ENCODE measurements around the gene TAF11L11. TPM values are rescaled to one million over a fixed set of nuclear protein-coding genes. Genes with fewer than 3 reads are reported as not detected.
"Not testable (repeated sequence)": the region's sequence is repeated elsewhere in the genome, so short reads cannot be mapped to it uniquely, and the experiment has no call there.

The TAF11L11 gene
- total RNA-seq, 4 donors from 2014 or later = not detected

DNA sequence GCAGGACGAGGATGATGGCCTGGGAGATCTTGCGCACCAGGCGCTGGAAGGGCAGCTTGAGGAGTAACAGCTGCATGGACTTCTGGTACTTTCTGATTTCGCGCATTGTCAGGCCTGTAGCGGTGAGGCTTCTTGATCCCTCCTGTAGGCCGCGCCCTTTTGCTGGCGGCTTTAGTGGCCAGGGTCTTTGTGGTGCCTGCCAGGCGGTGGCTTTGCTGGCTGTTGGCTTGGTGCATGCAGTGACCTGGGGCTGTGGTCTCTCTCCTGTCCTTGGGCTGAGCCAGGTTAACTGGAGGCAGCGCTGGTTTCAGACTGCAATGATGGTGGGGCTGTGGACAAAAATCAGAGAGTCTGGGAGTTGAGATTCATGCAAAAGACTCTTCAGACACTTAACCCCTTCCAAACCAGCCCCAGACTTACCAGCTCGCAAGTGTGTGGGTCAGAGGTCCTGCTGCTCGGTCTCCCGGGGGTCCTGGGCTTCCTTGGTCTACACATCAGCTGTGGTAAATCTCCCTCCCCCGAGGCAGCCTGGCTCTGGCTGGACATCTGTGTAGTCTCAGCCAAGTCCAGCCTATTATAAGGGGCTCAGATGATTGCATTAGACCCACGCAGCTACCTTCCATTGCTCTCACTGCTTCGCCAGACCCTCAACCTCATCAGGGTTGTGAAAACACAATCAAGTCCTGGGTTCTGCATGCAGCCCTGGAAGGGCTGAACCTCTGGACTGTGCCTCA lies 11.1 kb downstream of the TAF11L11 start:
- Histone ChIP-seq H3K27me3 (no peaks in the 10 kb centered on the region), H3K9me3 (no peaks in the 10 kb centered on the region), H3K4me1 (no peaks in the 10 kb centered on the region), H3K27ac (no peak overlapping the region), H3K36me3 (no peaks in the 10 kb centered on the region), H3K4me3 (no peak overlapping the region)
- 60 to 93% methylated on average over 1 to 4 of the region's 17 CpGs for WGBS, 2 donors (ENCODE audit: low coverage in 1 of 2)
- ATAC-seq = no peak
- TF ChIP-seq, protein P1, sequence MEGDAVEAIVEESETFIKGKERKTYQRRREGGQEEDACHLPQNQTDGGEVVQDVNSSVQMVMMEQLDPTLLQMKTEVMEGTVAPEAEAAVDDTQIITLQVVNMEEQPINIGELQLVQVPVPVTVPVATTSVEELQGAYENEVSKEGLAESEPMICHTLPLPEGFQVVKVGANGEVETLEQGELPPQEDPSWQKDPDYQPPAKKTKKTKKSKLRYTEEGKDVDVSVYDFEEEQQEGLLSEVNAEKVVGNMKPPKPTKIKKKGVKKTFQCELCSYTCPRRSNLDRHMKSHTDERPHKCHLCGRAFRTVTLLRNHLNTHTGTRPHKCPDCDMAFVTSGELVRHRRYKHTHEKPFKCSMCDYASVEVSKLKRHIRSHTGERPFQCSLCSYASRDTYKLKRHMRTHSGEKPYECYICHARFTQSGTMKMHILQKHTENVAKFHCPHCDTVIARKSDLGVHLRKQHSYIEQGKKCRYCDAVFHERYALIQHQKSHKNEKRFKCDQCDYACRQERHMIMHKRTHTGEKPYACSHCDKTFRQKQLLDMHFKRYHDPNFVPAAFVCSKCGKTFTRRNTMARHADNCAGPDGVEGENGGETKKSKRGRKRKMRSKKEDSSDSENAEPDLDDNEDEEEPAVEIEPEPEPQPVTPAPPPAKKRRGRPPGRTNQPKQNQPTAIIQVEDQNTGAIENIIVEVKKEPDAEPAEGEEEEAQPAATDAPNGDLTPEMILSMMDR (IDR thresholded peaks at IDR 0.05) = no peak
- no peak for TF ChIP-seq POLR2A (IDR thresholded peaks at IDR 0.05)
- no peak for TF ChIP-seq EP300 (IDR thresholded peaks at IDR 0.05)
- TF ChIP-seq POLR2AphosphoS5 (IDR thresholded peaks at IDR 0.05) = no peak

DNA sequence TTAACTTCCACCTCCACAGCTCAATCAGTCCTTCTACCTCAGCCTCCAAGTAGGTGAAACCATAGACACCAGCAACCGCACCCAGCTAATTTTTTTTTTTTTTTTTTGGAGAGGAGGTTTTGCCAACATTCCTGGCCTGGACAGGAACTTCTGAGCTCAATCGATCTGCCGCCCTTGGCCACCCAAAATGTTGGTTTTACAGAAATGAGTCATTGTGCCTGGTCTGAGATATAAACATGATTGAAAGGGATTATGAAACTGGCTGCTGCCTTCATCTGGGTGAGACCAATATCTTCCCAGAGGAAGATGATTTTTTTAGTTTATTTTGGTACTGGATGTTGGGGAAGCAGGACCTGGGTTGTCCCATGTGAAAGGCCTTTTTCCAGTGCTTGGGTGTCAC lies 15.4 kb downstream of the TAF11L11 start:
- no peak overlapping the region for H3K4me3 ChIP-seq
- H3K36me3 ChIP-seq = no peaks in the 10 kb centered on the region
- WGBS, 2 donors (ENCODE audit: low coverage in 1 of 2) = 95 to 100% methylated on average over 1 to 3 of the region's 3 CpGs
- no peaks in the 10 kb centered on the region for H3K4me1 ChIP-seq
- no peak for ATAC-seq
- H3K27me3 ChIP-seq = no peaks in the 10 kb centered on the region
- TF ChIP-seq, protein P1 (IDR thresholded peaks at IDR 0.05) = no peak
- TF ChIP-seq POLR2A (IDR thresholded peaks at IDR 0.05) (no peak), EP300 (IDR thresholded peaks at IDR 0.05) (no peak), POLR2AphosphoS5 (IDR thresholded peaks at IDR 0.05) (no peak)
- no peak overlapping the region for H3K27ac ChIP-seq
- no peaks in the 10 kb centered on the region for H3K9me3 ChIP-seq

DNA sequence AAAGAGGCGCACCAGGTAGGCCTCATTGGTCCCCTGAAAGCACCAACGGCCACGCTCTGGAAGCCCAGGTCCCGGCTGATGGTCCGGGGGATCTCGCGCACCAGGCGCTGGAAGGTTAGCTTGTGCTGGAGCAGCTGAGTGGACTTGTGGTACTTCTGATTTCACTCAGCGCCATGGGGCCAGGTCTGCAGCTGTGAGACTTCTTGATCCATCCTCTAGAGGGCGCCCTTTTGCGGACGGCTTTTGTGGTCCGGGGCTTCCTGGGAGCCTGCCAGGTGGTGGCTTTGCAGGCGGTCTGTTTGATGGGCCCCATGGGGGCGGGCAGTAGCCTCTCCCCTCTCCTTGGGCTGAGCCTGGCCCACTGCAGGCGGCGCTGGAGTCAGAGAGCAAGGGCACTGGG lies 16.6 kb downstream of the TAF11L11 start:
- Histone ChIP-seq H3K27me3 (no peaks in the 10 kb centered on the region), H3K4me1 (no peaks in the 10 kb centered on the region), H3K27ac (no peak overlapping the region), H3K4me3 (no peak overlapping the region), H3K9me3 (no peaks in the 10 kb centered on the region), H3K36me3 (no peaks in the 10 kb centered on the region)
- no peak for TF ChIP-seq EP300 (IDR thresholded peaks at IDR 0.05)
- no peak for TF ChIP-seq POLR2AphosphoS5 (IDR thresholded peaks at IDR 0.05)
- TF ChIP-seq POLR2A (IDR thresholded peaks at IDR 0.05) = no peak
- TF ChIP-seq, protein P1 (IDR thresholded peaks at IDR 0.05) = no peak
- no CpG with 5 or more reads among the region's 17 CpGs for WGBS, 2 donors (ENCODE audit: low coverage in 1 of 2)
- no peak for ATAC-seq

DNA sequence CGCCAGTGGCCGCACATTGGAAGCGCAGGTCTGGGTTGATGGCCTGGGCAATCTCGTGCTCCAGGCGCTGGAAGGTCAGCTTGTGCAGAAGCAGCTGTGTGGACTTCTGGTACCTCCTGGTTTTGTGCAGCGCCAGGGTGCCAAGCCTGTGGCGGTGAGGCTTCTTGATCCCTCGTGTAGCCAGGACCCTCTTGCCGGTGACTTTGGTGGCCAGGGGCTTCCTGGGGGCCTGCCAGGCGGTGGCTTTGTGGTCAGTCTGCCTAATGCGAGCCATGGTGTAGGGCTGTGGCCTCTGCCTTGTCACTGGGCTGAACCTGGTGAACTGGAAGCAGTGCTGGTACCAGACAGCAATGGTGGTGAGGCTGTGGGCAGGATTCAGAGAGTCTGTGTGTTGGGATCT lies 21.7 kb downstream of the TAF11L11 start:
- Histone ChIP-seq H3K9me3 (no peaks in the 10 kb centered on the region), H3K27ac (no peak overlapping the region), H3K36me3 (no peaks in the 10 kb centered on the region), H3K4me3 (no peak overlapping the region), H3K4me1 (no peaks in the 10 kb centered on the region), H3K27me3 (no peaks in the 10 kb centered on the region)
- no peak for ATAC-seq
- no peak for TF ChIP-seq POLR2AphosphoS5 (IDR thresholded peaks at IDR 0.05)
- no peak for TF ChIP-seq POLR2A (IDR thresholded peaks at IDR 0.05)
- TF ChIP-seq, protein P1 (IDR thresholded peaks at IDR 0.05) = no peak
- no peak for TF ChIP-seq EP300 (IDR thresholded peaks at IDR 0.05)
- WGBS, 2 donors (ENCODE audit: low coverage in 1 of 2) = 100% methylated on average over 2 of the region's 11 CpGs; no CpG with 5 or more reads in 1 of the 2 donors

DNA sequence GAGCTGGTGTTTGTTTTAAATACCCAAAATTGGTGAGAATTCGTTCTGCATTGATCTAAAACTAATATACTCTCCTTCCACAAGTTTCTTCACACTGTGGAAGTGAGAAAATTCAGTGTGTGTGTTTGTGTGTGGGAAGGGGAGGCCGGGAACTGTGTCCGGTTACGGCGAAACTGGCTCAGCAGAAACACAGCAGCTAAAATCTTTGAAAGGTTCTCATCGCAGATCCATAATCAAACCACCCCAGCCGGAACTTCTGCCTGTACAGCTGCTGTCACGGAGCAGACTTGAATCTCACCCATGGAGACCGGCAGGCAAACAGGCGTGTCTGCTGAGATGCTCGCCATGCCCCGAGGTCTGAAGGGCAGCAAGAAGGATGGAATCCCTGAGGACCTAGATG lies 27.8 kb downstream of the TAF11L11 start, which contains the start of gene TAF11L13:
Gene TAF11L13 (plus strand): TSS at position 301 of the 400 bp plus-strand sequence.
- H3K9me3 ChIP-seq, H3K36me3 ChIP-seq, H3K27me3 ChIP-seq, ATAC-seq, H3K27ac ChIP-seq, H3K4me1 ChIP-seq, H3K4me3 ChIP-seq: not testable (repeated sequence)
- WGBS, 2 donors (ENCODE audit: low coverage in 1 of 2) = no CpG with 5 or more reads among the region's 12 CpGs

Measured in gastroesophageal sphincter (tissue), 4 donors.